ENCODE measurements around the gene CHMP6.

DNA sequence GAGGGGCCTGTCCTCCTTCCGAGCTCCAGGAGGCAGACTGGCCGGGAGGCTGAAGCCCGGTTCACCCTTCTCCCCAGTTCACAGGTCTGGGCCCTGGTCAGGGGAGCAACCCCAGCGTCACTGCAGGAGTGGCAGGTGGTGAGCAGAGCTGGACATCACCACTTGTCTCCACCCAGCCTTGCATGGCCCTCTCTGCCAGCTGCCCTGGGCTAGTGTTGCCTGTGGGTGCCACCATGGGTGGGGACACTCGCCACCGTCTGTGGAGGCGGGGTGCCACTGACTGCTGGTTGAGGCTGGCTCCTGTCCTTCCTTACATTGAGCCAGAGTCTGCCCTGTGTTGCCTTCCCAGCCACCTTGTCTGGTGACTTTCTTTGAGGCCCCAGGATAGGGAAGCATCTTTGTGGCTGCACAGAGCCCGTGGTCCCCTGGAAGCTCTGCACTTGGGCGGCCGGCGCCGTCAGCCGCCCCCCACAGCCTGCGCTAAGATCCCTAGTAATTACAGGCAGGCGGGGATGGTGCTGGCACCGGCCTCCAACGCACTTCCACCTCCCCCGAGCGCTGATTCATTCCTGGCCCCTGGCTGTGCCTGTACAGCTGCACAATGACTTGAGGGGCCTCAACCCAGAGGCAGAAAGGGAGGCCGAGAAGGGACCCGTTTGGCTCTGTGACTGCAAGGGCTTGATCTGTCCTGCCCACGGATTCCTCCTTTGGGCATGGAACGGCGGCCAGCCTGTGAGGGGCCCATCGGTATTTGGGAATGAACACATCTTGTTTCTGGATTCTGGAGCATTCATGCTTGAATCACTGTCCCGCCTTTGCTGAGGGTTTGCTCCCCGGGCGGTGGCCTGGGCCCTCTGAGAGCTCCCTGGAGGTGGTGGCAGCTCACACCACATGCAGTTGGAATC lies 48.5 kb downstream of the CHMP6 start:
- TF ChIP-seq CTCF (IDR thresholded peaks at IDR 0.05 in 8 of 11, conservative IDR thresholded peaks at IDR 0.05 in 3 of 11) (no peak), POLR2A (IDR thresholded peaks at IDR 0.05) (no peak)
